Activated naive CD8-positive, alpha-beta T cell treated with anti-CD3 and anti-CD28 coated beads, Interleukin-2, amount 10 ng/mL, durations not matched to agents 7 days and 5 days (primary cell): Measurements from ENCODE around the gene SETBP1. TPM values are rescaled to one million over a fixed set of nuclear protein-coding genes. Genes with fewer than 3 reads are reported as not detected.

Experiments
- ATAC-seq: fragments of 150-1000 bp; cut with Tn5 transposase; one replicate; pipeline ENCODE4 v1.10.0; 2021; ENCODE audit warnings: low read depth, moderate library complexity
- POLR2A ChIA-PET: fragments of 350-600 bp; sonication (Branson Sonifier 250); formaldehyde crosslinking; loops from one replicate; lab custom pipeline; 2021; ENCODE audit warnings: antibody characterized with exemption; lab: Charles Lee
- DNase-seq: peaks from one replicate; pipeline ENCODE4 v3.0.0; 2021
- H3K27ac Mint-ChIP-seq: one replicate; pipeline ENCODE4 v1.8.0; 2022; ENCODE audit warnings: mild to moderate bottlenecking, mixed read lengths
- H3K27me3 Mint-ChIP-seq: one replicate; pipeline ENCODE4 v1.8.0; 2022; ENCODE audit warnings: mild to moderate bottlenecking, moderate library complexity, mixed read lengths
- H3K36me3 Mint-ChIP-seq: one replicate; pipeline ENCODE4 v1.8.0; 2021; ENCODE audit warnings: mild to moderate bottlenecking, mixed read lengths
- H3K4me1 Mint-ChIP-seq: one replicate; pipeline ENCODE4 v1.8.0; 2021; ENCODE audit warnings: mixed read lengths
- H3K4me3 Mint-ChIP-seq: one replicate; pipeline ENCODE4 v1.8.0; 2022; ENCODE audit warnings: mild to moderate bottlenecking, moderate library complexity, mixed read lengths
- H3K9me3 Mint-ChIP-seq: one replicate; pipeline ENCODE4 v1.8.0; 2021; ENCODE audit warnings: mixed read lengths
- total RNA-seq, 2 experiments: library from RNA; stranded (reverse); gene quantifications; one replicate each; pipeline ENCODE4 v1.2.3, GENCODE V29; 2021

Gene SETBP1
- total RNA-seq, 2 experiments from 2014 or later, result 1.8 to 1.9 TPM

GRCh38 chr18:45050712-45051601 lies 370.3 kb downstream of the SETBP1 start:
- DNase-seq (no peak), ATAC-seq (no peak)
- Mint-ChIP-seq H3K27me3 (peaks cover 4% of the 10 kb centered on the region), H3K27ac (no peak overlapping the region), H3K36me3 (no peaks in the 10 kb centered on the region), H3K4me3 (no peak overlapping the region), H3K4me1 (no peaks in the 10 kb centered on the region), H3K9me3 (no peaks in the 10 kb centered on the region)
- POLR2A ChIA-PET, result no interaction called here

- POLR2A ChIA-PET, result no interaction called here
- peaks cover 8% of the 10 kb centered on the region for H3K27me3 Mint-ChIP-seq
Observed at GRCh38 chr18:45054636-45055035, 373.9 kb downstream of the SETBP1 start.

GRCh38 chr18:45055811-45056210 lies 375.1 kb downstream of the SETBP1 start:
- POLR2A ChIA-PET, result no interaction called here
- Mint-ChIP-seq H3K27ac (no peak overlapping the region), H3K36me3 (no peaks in the 10 kb centered on the region), H3K9me3 (no peaks in the 10 kb centered on the region), H3K27me3 (peaks cover 8% of the 10 kb centered on the region), H3K4me1 (no peaks in the 10 kb centered on the region), H3K4me3 (no peak overlapping the region)
- no peak for ATAC-seq
- DNase-seq, result no peak

More at GRCh38 chr18:45054636-45055035, 373.9 kb downstream of the SETBP1 start:
- no peak for DNase-seq
- ATAC-seq, result no peak
- no peak overlapping the region for H3K27ac Mint-ChIP-seq
- H3K9me3 Mint-ChIP-seq, result no peaks in the 10 kb centered on the region
- H3K4me3 Mint-ChIP-seq, result no peak overlapping the region
- H3K36me3 Mint-ChIP-seq, result no peaks in the 10 kb centered on the region
- H3K4me1 Mint-ChIP-seq, result no peaks in the 10 kb centered on the region

- Mint-ChIP-seq H3K4me1 (no peaks in the 10 kb centered on the region), H3K36me3 (no peaks in the 10 kb centered on the region), H3K27me3 (peaks cover 8% of the 10 kb centered on the region), H3K9me3 (no peaks in the 10 kb centered on the region), H3K4me3 (no peak overlapping the region), H3K27ac (no peak overlapping the region)
- POLR2A ChIA-PET, result no interaction called here
- DNase-seq, result no peak
- no peak for ATAC-seq
Observed at GRCh38 chr18:45056926-45057325, 376.2 kb downstream of the SETBP1 start.

- POLR2A ChIA-PET, result no interaction called here
- Mint-ChIP-seq H3K4me1 (no peaks in the 10 kb centered on the region), H3K27ac (no peak overlapping the region), H3K9me3 (no peaks in the 10 kb centered on the region), H3K27me3 (peaks cover 6% of the 10 kb centered on the region), H3K4me3 (no peak overlapping the region), H3K36me3 (no peaks in the 10 kb centered on the region)
- ATAC-seq, result no peak
- DNase-seq, result no peak
Observed at GRCh38 chr18:45057955-45058600, 377.4 kb downstream of the SETBP1 start.

GRCh38 chr18:45059695-45060094 lies 379.0 kb downstream of the SETBP1 start:
- POLR2A ChIA-PET, result no interaction called here
- H3K36me3 Mint-ChIP-seq, result no peaks in the 10 kb centered on the region
- no peak for DNase-seq
- peaks cover 3% of the 10 kb centered on the region for H3K27me3 Mint-ChIP-seq
- no peak for ATAC-seq
- peaks cover 1% of the 10 kb centered on the region for H3K9me3 Mint-ChIP-seq
- H3K4me3 Mint-ChIP-seq, result no peak overlapping the region
- H3K27ac Mint-ChIP-seq, result no peak overlapping the region
- H3K4me1 Mint-ChIP-seq, result no peaks in the 10 kb centered on the region

- Mint-ChIP-seq H3K27me3 (peaks cover 3% of the 10 kb centered on the region), H3K36me3 (no peaks in the 10 kb centered on the region), H3K9me3 (peaks cover 1% of the 10 kb centered on the region), H3K27ac (no peak overlapping the region), H3K4me3 (no peak overlapping the region), H3K4me1 (no peaks in the 10 kb centered on the region)
- DNase-seq, result no peak
- no peak for ATAC-seq
- POLR2A ChIA-PET, result no interaction called here
Observed at GRCh38 chr18:45060102-45060501, 379.4 kb downstream of the SETBP1 start.

GRCh38 chr18:45061359-45061758 lies 380.7 kb downstream of the SETBP1 start:
- no peak for ATAC-seq
- Mint-ChIP-seq H3K4me1 (no peaks in the 10 kb centered on the region), H3K4me3 (no peak overlapping the region), H3K9me3 (peaks cover 1% of the 10 kb centered on the region), H3K27ac (no peak overlapping the region), H3K27me3 (peaks cover 3% of the 10 kb centered on the region), H3K36me3 (no peaks in the 10 kb centered on the region)
- POLR2A ChIA-PET, result no interaction called here
- no peak for DNase-seq

- Mint-ChIP-seq H3K4me3 (no peak overlapping the region), H3K27me3 (peaks cover 3% of the 10 kb centered on the region), H3K27ac (no peak overlapping the region), H3K36me3 (no peaks in the 10 kb centered on the region), H3K9me3 (peaks cover 2% of the 10 kb centered on the region), H3K4me1 (no peaks in the 10 kb centered on the region)
- POLR2A ChIA-PET, result no interaction called here
- DNase-seq, result no peak
- ATAC-seq, result no peak
Observed at GRCh38 chr18:45063246-45064038, 382.8 kb downstream of the SETBP1 start.

- Mint-ChIP-seq H3K9me3 (peaks cover 2% of the 10 kb centered on the region), H3K36me3 (no peaks in the 10 kb centered on the region), H3K4me3 (no peak overlapping the region), H3K27me3 (peaks cover 3% of the 10 kb centered on the region), H3K27ac (no peak overlapping the region), H3K4me1 (no peaks in the 10 kb centered on the region)
- DNase-seq (no peak), ATAC-seq (no peak)
- POLR2A ChIA-PET, result no interaction called here
Observed at GRCh38 chr18:45066210-45066609, 385.5 kb downstream of the SETBP1 start.

GRCh38 chr18:45066886-45067285 lies 386.2 kb downstream of the SETBP1 start:
- peaks cover 2% of the 10 kb centered on the region for H3K9me3 Mint-ChIP-seq
- H3K36me3 Mint-ChIP-seq, result no peaks in the 10 kb centered on the region
- POLR2A ChIA-PET, result no interaction called here
- DNase-seq (no peak), ATAC-seq (no peak)
- H3K4me3 Mint-ChIP-seq, result no peak overlapping the region
- H3K4me1 Mint-ChIP-seq, result no peaks in the 10 kb centered on the region
- no peak overlapping the region for H3K27ac Mint-ChIP-seq
- H3K27me3 Mint-ChIP-seq, result peaks cover 3% of the 10 kb centered on the region

- H3K4me3 Mint-ChIP-seq, result no peak overlapping the region
- DNase-seq, result no peak
- no peaks in the 10 kb centered on the region for H3K36me3 Mint-ChIP-seq
- no peaks in the 10 kb centered on the region for H3K4me1 Mint-ChIP-seq
- H3K9me3 Mint-ChIP-seq, result peaks cover 2% of the 10 kb centered on the region
- no peak overlapping the region for H3K27ac Mint-ChIP-seq
- POLR2A ChIA-PET, result no interaction called here
- peaks cover 3% of the 10 kb centered on the region for H3K27me3 Mint-ChIP-seq
- ATAC-seq, result no peak
Observed at GRCh38 chr18:45068400-45069094, 387.9 kb downstream of the SETBP1 start.

- no peak for DNase-seq
- Mint-ChIP-seq H3K27me3 (peaks cover 3% of the 10 kb centered on the region), H3K4me1 (no peaks in the 10 kb centered on the region), H3K27ac (no peak overlapping the region), H3K4me3 (no peak overlapping the region), H3K9me3 (peaks cover 1% of the 10 kb centered on the region), H3K36me3 (no peaks in the 10 kb centered on the region)
- POLR2A ChIA-PET, result no interaction called here
- no peak for ATAC-seq
Observed at GRCh38 chr18:45069546-45069945, 388.9 kb downstream of the SETBP1 start.
